HUES6 (cell line): Measurements from ENCODE around the gene C2orf92.

Source experiments
- H3K27ac ChIP-seq: 2 replicates; pipeline ENCODE4 v1.7.0; 2013; ENCODE audit warnings: low read depth, mild to moderate bottlenecking, low read length, inconsistent platforms
- H3K27me3 ChIP-seq: 2 replicates; pipeline ENCODE4 v1.6.1; 2013; ENCODE audit warnings: low read length; ENCODE audit not compliant: control insufficient read depth, insufficient read depth
- H3K36me3 ChIP-seq: 2 replicates; pipeline ENCODE4 v1.6.1; 2013; ENCODE audit warnings: low read length; ENCODE audit not compliant: control insufficient read depth, insufficient read depth
- H3K4me1 ChIP-seq: 2 replicates; pipeline ENCODE4 v1.6.1; 2013; ENCODE audit warnings: low read length; ENCODE audit not compliant: control insufficient read depth, insufficient read depth
- H3K4me3 ChIP-seq: 2 replicates; pipeline ENCODE4 v1.5.1; 2013; ENCODE audit warnings: low read depth, low read length
- H3K9ac ChIP-seq: one replicate; pipeline ENCODE4 v1.6.1; 2013; ENCODE audit warnings: mild to moderate bottlenecking, low read length
- H3K9me3 ChIP-seq: 2 replicates; pipeline ENCODE4 v1.6.1; 2013; ENCODE audit warnings: low read depth, low read length; ENCODE audit not compliant: control insufficient read depth, insufficient read depth

C2orf92 gene

DNA sequence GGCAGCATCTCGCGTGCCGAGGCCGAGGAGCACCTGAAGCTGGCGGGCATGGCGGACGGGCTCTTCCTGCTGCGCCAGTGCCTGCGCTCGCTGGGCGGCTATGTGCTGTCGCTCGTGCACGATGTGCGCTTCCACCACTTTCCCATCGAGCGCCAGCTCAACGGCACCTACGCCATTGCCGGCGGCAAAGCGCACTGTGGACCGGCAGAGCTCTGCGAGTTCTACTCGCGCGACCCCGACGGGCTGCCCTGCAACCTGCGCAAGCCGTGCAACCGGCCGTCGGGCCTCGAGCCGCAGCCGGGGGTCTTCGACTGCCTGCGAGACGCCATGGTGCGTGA, 54.5 kb downstream of the C2orf92 start:
- no peak overlapping the region for H3K9ac ChIP-seq
- H3K36me3 ChIP-seq, result no peaks in the 10 kb centered on the region
- H3K4me1 ChIP-seq, result peaks cover 14% of the 10 kb centered on the region
- H3K9me3 ChIP-seq, result peaks cover 5% of the 10 kb centered on the region; the same call in 1 of the 2 replicates
- no peaks in the 10 kb centered on the region for H3K27me3 ChIP-seq
- no peak overlapping the region for H3K27ac ChIP-seq
- H3K4me3 ChIP-seq, result no peak overlapping the region

DNA sequence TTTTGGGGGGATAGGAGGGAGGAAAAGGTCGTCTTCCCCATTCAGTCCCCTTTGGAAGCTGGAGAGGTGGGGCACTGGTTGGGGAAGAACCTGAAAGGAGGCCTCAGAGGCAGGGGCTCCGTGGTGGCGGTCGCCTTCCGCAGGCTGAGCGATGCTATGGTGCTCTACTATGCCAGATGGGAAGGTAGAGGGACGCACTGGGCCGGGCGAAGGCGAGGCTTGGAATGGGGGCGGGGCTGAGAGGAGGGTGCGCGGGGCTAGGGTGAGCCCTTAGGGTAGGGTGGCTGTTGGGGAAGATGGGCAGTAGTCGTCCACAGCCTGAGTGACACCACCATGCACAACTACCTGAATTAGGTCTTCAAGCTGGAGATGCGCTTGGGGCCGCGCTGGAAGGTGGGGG, 55.0 kb downstream of the C2orf92 start:
- H3K9ac ChIP-seq, result no peak overlapping the region
- no peak overlapping the region for H3K27ac ChIP-seq
- H3K4me3 ChIP-seq, result no peak overlapping the region
- H3K9me3 ChIP-seq, result peaks cover 5% of the 10 kb centered on the region; the same call in 1 of the 2 replicates
- peaks cover 14% of the 10 kb centered on the region for H3K4me1 ChIP-seq
- H3K36me3 ChIP-seq, result no peaks in the 10 kb centered on the region; the same call in 1 of the 2 replicates
- H3K27me3 ChIP-seq, result no peaks in the 10 kb centered on the region

- H3K27ac ChIP-seq, result no peak overlapping the region
- H3K27me3 ChIP-seq, result no peaks in the 10 kb centered on the region
- H3K4me1 ChIP-seq, result peaks cover 10% of the 10 kb centered on the region
- H3K9me3 ChIP-seq, result peaks cover 7% of the 10 kb centered on the region
- H3K9ac ChIP-seq, result no peak overlapping the region
- no peak overlapping the region for H3K4me3 ChIP-seq
- H3K36me3 ChIP-seq, result peaks cover 2% of the 10 kb centered on the region; the same call in 1 of the 2 replicates
These were observed 55.6 kb downstream of the C2orf92 start for GRCh38 chr2:97724946-97725688.

GRCh38 chr2:97726261-97727064, 57.0 kb downstream of the C2orf92 start:
- Histone ChIP-seq H3K9ac (no peak overlapping the region), H3K4me1 (no peaks in the 10 kb centered on the region), H3K4me3 (no peak overlapping the region), H3K27me3 (no peaks in the 10 kb centered on the region), H3K36me3 (peaks cover 2% of the 10 kb centered on the region; the same call in 1 of the 2 replicates), H3K27ac (no peak overlapping the region), H3K9me3 (peaks cover 11% of the 10 kb centered on the region)

DNA sequence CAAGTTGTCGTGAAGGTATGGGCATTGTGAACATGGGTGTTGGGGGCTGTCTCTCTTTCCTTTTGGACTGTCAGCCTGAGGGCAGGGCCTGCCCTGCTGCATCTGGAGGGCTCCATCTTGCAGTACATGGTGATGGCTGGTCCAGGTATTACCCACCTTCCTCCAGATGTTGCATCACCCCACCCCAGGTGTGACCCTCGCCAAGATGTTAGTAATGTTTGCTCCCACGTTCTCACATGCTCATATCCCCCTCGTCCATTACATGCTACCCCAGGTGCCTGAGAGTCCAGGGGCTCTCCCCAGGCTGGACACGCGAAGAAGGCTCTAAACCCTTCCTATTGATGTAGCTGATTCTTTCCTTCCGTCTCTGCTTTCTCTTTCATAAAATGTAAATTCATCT, 57.8 kb downstream of the C2orf92 start:
- peaks cover 2% of the 10 kb centered on the region; the same call in 1 of the 2 replicates for H3K36me3 ChIP-seq
- no peak overlapping the region for H3K9ac ChIP-seq
- no peaks in the 10 kb centered on the region for H3K27me3 ChIP-seq
- H3K27ac ChIP-seq, result no peak overlapping the region
- H3K4me3 ChIP-seq, result no peak overlapping the region
- H3K4me1 ChIP-seq, result no peaks in the 10 kb centered on the region
- H3K9me3 ChIP-seq, result peaks cover 11% of the 10 kb centered on the region

DNA sequence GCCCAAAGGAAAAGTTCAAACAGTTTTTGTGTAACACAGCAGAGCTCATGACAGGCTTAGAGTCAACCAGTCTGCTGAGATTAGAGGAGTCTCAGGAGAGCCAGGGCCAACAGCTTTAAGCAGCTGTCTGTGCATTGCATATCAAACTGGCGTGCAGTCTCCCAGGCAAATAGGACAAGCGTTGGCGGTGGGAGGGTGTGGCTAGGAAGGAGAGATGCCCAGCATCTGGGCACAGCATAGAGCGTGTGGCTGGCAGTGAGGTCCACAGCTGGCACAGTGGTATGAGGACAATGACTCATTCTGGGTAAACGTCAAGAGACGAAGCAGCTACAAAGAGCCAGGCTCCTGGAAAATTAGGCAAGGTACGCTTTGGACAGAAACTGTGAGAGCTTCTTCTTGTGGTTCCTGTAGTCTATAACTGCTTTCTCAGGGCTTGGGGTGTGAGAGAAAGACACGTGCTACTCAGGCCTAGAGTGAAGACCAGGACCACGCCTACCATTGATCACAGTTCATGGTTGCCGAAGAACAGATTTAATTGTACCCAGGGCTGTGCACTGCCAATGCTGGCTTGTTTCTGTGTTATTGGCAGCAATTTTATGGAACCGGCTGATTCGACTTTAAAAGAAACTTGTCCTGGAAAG, 58.7 kb downstream of the C2orf92 start:
- Histone ChIP-seq H3K4me3 (no peak overlapping the region), H3K9ac (no peak overlapping the region), H3K36me3 (peaks cover 2% of the 10 kb centered on the region; the same call in 1 of the 2 replicates), H3K27ac (no peak overlapping the region), H3K4me1 (no peaks in the 10 kb centered on the region), H3K27me3 (no peaks in the 10 kb centered on the region), H3K9me3 (peaks cover 11% of the 10 kb centered on the region)

GRCh38 chr2:97730245-97730644, 60.7 kb downstream of the C2orf92 start:
- no peak overlapping the region for H3K4me3 ChIP-seq
- peaks cover 2% of the 10 kb centered on the region; the same call in 1 of the 2 replicates for H3K36me3 ChIP-seq
- H3K9me3 ChIP-seq, result peaks cover 11% of the 10 kb centered on the region
- H3K27me3 ChIP-seq, result no peaks in the 10 kb centered on the region
- H3K4me1 ChIP-seq, result no peaks in the 10 kb centered on the region
- no peak overlapping the region for H3K9ac ChIP-seq
- no peak overlapping the region for H3K27ac ChIP-seq

- Histone ChIP-seq H3K36me3 (peaks cover 2% of the 10 kb centered on the region; the same call in 1 of the 2 replicates), H3K27me3 (no peaks in the 10 kb centered on the region), H3K9me3 (peaks cover 11% of the 10 kb centered on the region), H3K4me3 (no peak overlapping the region), H3K27ac (no peak overlapping the region), H3K4me1 (no peaks in the 10 kb centered on the region), H3K9ac (no peak overlapping the region)
These were observed 61.9 kb downstream of the C2orf92 start for GRCh38 chr2:97731274-97732020.

DNA sequence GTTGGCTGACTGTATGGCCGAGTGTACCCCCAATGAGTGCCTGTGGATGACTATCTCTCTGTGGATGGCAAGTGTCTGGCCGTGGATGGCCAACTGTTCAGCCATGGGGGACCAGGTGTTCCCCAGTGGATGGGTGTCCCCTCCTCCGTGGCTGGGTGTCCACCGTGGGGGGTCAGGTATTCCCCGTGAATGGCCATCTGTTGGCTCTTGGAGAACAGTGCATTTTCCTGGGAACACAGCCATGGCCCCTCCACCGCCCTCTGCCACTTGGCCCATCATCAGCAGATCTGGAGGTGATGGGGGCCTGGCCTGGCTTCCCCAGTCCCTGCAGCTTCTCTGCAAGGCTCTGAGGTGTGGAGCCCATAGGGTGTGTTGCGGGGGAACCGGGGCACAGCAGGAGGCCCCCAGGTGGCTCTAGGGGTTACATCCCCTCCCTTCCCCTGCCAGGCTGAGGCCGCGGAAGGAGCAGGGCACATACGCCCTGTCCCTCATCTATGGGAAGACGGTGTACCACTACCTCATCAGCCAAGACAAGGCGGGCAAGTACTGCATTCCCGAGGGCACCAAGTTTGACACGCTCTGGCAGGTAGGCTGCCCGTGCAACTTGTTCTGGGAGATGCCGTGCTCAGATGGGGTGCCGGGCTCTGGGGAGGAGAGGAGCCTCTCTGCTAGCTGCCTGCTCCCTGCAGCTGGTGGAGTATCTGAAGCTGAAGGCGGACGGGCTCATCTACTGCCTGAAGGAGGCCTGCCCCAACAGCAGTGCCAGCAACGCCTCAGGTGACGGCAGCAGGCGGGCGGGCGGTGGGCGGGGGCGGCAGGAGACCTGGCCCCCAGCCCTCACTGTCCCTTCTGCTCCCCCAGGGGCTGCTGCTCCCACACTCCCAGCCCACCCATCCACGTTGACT, 63.2 kb downstream of the C2orf92 start:
- Histone ChIP-seq H3K9me3 (peaks cover 6% of the 10 kb centered on the region), H3K4me1 (no peaks in the 10 kb centered on the region), H3K4me3 (no peak overlapping the region), H3K9ac (no peak overlapping the region), H3K27ac (no peak overlapping the region), H3K27me3 (no peaks in the 10 kb centered on the region), H3K36me3 (peaks cover 2% of the 10 kb centered on the region; the same call in 1 of the 2 replicates)
